GM23338 (cell line): ENCODE results near the gene KRTAP5-4. TPM values are rescaled to one million over a fixed set of nuclear protein-coding genes. Genes with fewer than 3 reads are reported as not detected.

Experiments
- ATAC-seq: fragments of 200-7000 bp; cut with Tn5 transposase; 3 replicates; pipeline ENCODE4 v1.9.1; 2020
- DNase-seq: peaks from one replicate; pipeline ENCODE4 v3.0.0-alpha.2; 2015; ENCODE audit warnings: low spot score
- H2AFZ ChIP-seq: fragments of 200-600 bp; sonication (generic); 2 replicates; pipeline ENCODE4 v1.8.0; 2016; ENCODE audit warnings: antibody characterized with exemption, mild to moderate bottlenecking, moderate library complexity
- H3F3A ChIP-seq: fragments of 200-600 bp; sonication (generic); replicated peaks from 2 replicates; pipeline ENCODE4 v1.8.0; 2017; ENCODE audit warnings: antibody characterized with exemption, mixed run types, low read depth
- H3K27ac ChIP-seq: fragments of 200-600 bp; sonication (generic); 2 replicates; pipeline ENCODE4 v1.6.1; 2016; ENCODE audit warnings: low read depth
- H3K27me3 ChIP-seq: fragments of 200-600 bp; sonication (generic); 2 replicates; pipeline ENCODE4 v1.8.0; 2016; ENCODE audit warnings: mild to moderate bottlenecking, mixed run types, moderate library complexity; ENCODE audit not compliant: insufficient read depth
- H3K36me3 ChIP-seq: fragments of 200-600 bp; sonication (generic); 2 replicates; pipeline ENCODE4 v1.8.0; 2016; ENCODE audit warnings: mild to moderate bottlenecking; ENCODE audit not compliant: insufficient read depth
- H3K4me1 ChIP-seq: fragments of 200-600 bp; sonication (generic); 2 replicates; pipeline ENCODE4 v1.8.0; 2016; ENCODE audit warnings: mild to moderate bottlenecking, moderate library complexity; ENCODE audit not compliant: insufficient read depth
- H3K4me2 ChIP-seq: fragments of 200-600 bp; sonication (generic); 2 replicates; pipeline ENCODE4 v1.7.1; 2017; ENCODE audit warnings: mixed run types
- H3K4me3 ChIP-seq: fragments of 200-600 bp; sonication (generic); 2 replicates; pipeline ENCODE4 v1.6.1; 2016; ENCODE audit warnings: mixed run types
- H3K79me2 ChIP-seq: fragments of 200-600 bp; sonication (generic); replicated peaks from 2 replicates; pipeline ENCODE4 v1.8.0; 2017; ENCODE audit warnings: mild to moderate bottlenecking; ENCODE audit not compliant: insufficient read depth
- H3K9me2 ChIP-seq: fragments of 200-600 bp; sonication (generic); 2 replicates; pipeline ENCODE4 v1.8.0; 2017; ENCODE audit not compliant: insufficient read depth
- H4K20me1 ChIP-seq: fragments of 200-600 bp; sonication (generic); replicated peaks from 2 replicates; pipeline ENCODE4 v1.8.0; 2017; ENCODE audit warnings: mild to moderate bottlenecking; ENCODE audit not compliant: insufficient read depth
- H3K27ac Mint-ChIP-seq: 2 replicates; pipeline ENCODE4 v1.8.0; 2020; ENCODE audit warnings: inconsistent platforms, mild to moderate bottlenecking, moderate library complexity, mixed read lengths
- H3K27me3 Mint-ChIP-seq: 3 replicates; pipeline ENCODE4 v1.8.0; 2022; ENCODE audit warnings: low read depth, mild to moderate bottlenecking, moderate library complexity, mixed read lengths, inconsistent platforms; ENCODE audit not compliant: insufficient read depth, poor library complexity
- H3K36me3 Mint-ChIP-seq: 3 replicates; pipeline ENCODE4 v1.8.0; 2021; ENCODE audit warnings: low read depth, mild to moderate bottlenecking, inconsistent platforms, moderate library complexity, mixed read lengths
- H3K4me1 Mint-ChIP-seq: 3 replicates; pipeline ENCODE4 v1.8.0; 2020; ENCODE audit warnings: mild to moderate bottlenecking, inconsistent platforms, mixed read lengths
- H3K4me3 Mint-ChIP-seq: 3 replicates; pipeline ENCODE4 v1.8.0; 2021; ENCODE audit warnings: moderate library complexity, mild to moderate bottlenecking, inconsistent platforms, mixed read lengths
- H3K9me3 Mint-ChIP-seq: 3 replicates; pipeline ENCODE4 v1.8.0; 2020; ENCODE audit warnings: moderate library complexity, mild to moderate bottlenecking, inconsistent platforms, mixed read lengths
- CREB1 ChIP-seq: fragments of 250-450 bp; sonication (Bioruptor Pico); IDR thresholded peaks from 2 replicates; pipeline ENCODE4 v1.5.0; 2020; ENCODE audit warnings: low read depth, mild to moderate bottlenecking, moderate library complexity
- EZH2 ChIP-seq: fragments of 200-600 bp; sonication (generic); IDR thresholded peaks from one replicate; pipeline ENCODE4 v1.8.0; 2017; ENCODE audit warnings: antibody characterized with exemption, mild to moderate bottlenecking, low read depth; ENCODE audit not compliant: unreplicated experiment
- EZH2phosphoT487 ChIP-seq: fragments of 200-600 bp; sonication (generic); IDR thresholded peaks from one replicate; pipeline ENCODE4 v1.8.1; 2018; ENCODE audit warnings: antibody characterized with exemption; ENCODE audit not compliant: unreplicated experiment
- JUNB ChIP-seq: IDR thresholded peaks from one replicate; pipeline ENCODE4 v1.6.1; 2016; ENCODE audit warnings: antibody characterized with exemption; ENCODE audit not compliant: unreplicated experiment
- NANOG ChIP-seq: IDR thresholded peaks from 2 replicates; pipeline ENCODE4 v1.6.1; 2016; ENCODE audit warnings: antibody characterized with exemption, borderline replicate concordance
- POLR2AphosphoS5 ChIP-seq: IDR thresholded peaks from 2 replicates; pipeline ENCODE4 v1.6.1; 2016; ENCODE audit warnings: antibody characterized with exemption, low read depth
- STAT1 ChIP-seq: IDR thresholded peaks from one replicate; pipeline ENCODE4 v1.6.1; 2016; ENCODE audit warnings: antibody characterized with exemption; ENCODE audit not compliant: unreplicated experiment
- ZNF114 ChIP-seq: fragments of 250-450 bp; sonication (Bioruptor Pico); IDR thresholded peaks from 2 replicates; pipeline ENCODE4 v1.5.0; 2020; ENCODE audit warnings: mild to moderate bottlenecking, moderate library complexity
- ZNF331 ChIP-seq: fragments of 250-450 bp; sonication (Bioruptor Pico); IDR thresholded peaks from 2 replicates; pipeline ENCODE4 v1.5.0; 2020; ENCODE audit warnings: low read depth, mild to moderate bottlenecking, moderate library complexity
- polyA plus RNA-seq: library from polyadenylated mRNA; unstranded; fragments of >200 nt; fragmentation: Nextera tagmentation; extraction: Ambion mirVana; gene quantifications from 2 replicates; pipeline ENCODE4 v1.2.1, GENCODE V29; 2016
- total RNA-seq: library from RNA; depleted of rRNA; stranded (reverse); fragments of >200 nt; shearing (Covaris generic); gene quantifications from 2 replicates; pipeline ENCODE4 v1.2.3, GENCODE V29; 2014
- TF ChIP-seq, protein P1 (sequence below): IDR thresholded peaks from one replicate; pipeline ENCODE4 v1.6.1; 2018; ENCODE audit warnings: antibody characterized with exemption; ENCODE audit not compliant: unreplicated experiment
- TF ChIP-seq, protein P2 (sequence below): IDR thresholded peaks from 2 replicates; pipeline ENCODE4 v1.6.1; 2016; ENCODE audit warnings: antibody characterized with exemption
- TF ChIP-seq, protein P3 (sequence below), 2 experiments: fragments of 200-600 bp in 1 of 2; sonication (generic) in 1 of 2; conservative IDR thresholded peaks; 2 replicates each; pipeline versions ENCODE4 v1.5.1 to v1.6.1; 2016 to 2017; ENCODE audit warnings: antibody characterized with exemption in 2 of 2, low read depth in 2 of 2, mild to moderate bottlenecking in 2 of 2, moderate library complexity in 1 of 2
- TF ChIP-seq, protein P4 (sequence below): fragments of 250-450 bp; sonication (Bioruptor Pico); IDR thresholded peaks from 2 replicates; pipeline ENCODE4 v1.5.0; 2020; ENCODE audit warnings: mild to moderate bottlenecking, moderate library complexity

Gene KRTAP5-4
- total and polyA plus RNA-seq, 2 experiments from 2014 or later, result not detected

DNA sequence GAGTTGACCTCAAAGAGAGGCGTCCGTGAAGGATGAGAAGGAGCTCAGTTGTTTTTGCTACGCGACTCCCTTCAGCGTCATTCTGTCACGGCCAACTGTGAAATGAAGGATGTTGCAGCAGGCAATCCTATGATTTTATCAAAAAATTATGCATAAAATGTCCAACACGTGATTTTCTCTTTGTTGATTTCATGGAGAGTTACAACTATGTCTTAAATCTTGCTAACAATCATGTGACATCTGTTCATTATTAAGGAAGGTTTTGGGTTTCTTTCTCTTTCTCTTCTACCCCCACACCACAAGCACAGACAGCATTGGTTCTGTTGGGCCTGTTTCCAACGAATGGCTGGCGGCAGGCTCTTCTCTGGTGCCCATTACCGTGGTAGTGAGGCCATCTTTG is 3.7 kb downstream of the KRTAP5-4 start:
- Mint-ChIP-seq H3K4me3 (no peak overlapping the region), H3K4me1 (no peaks in the 10 kb centered on the region), H3K27me3 (peaks cover 5% of the 10 kb centered on the region), H3K36me3 (0 out of 3 replicates have a peak, but pooled peaks cover 2% of the 10 kb centered on the region), H3K9me3 (peaks cover 11% of the 10 kb centered on the region), H3K27ac (no peak overlapping the region)
- TF ChIP-seq NANOG (no peak), EZH2phosphoT487 (no peak), POLR2AphosphoS5 (no peak), JUNB (no peak), CREB1 (no peak), EZH2 (no peak), ZNF331 (CRISPR knock-in tag) (no peak), STAT1 (no peak), ZNF114 (CRISPR knock-in tag) (no peak)
- TF ChIP-seq, protein P1, sequence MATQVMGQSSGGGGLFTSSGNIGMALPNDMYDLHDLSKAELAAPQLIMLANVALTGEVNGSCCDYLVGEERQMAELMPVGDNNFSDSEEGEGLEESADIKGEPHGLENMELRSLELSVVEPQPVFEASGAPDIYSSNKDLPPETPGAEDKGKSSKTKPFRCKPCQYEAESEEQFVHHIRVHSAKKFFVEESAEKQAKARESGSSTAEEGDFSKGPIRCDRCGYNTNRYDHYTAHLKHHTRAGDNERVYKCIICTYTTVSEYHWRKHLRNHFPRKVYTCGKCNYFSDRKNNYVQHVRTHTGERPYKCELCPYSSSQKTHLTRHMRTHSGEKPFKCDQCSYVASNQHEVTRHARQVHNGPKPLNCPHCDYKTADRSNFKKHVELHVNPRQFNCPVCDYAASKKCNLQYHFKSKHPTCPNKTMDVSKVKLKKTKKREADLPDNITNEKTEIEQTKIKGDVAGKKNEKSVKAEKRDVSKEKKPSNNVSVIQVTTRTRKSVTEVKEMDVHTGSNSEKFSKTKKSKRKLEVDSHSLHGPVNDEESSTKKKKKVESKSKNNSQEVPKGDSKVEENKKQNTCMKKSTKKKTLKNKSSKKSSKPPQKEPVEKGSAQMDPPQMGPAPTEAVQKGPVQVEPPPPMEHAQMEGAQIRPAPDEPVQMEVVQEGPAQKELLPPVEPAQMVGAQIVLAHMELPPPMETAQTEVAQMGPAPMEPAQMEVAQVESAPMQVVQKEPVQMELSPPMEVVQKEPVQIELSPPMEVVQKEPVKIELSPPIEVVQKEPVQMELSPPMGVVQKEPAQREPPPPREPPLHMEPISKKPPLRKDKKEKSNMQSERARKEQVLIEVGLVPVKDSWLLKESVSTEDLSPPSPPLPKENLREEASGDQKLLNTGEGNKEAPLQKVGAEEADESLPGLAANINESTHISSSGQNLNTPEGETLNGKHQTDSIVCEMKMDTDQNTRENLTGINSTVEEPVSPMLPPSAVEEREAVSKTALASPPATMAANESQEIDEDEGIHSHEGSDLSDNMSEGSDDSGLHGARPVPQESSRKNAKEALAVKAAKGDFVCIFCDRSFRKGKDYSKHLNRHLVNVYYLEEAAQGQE, result no peak
- TF ChIP-seq, protein P2, sequence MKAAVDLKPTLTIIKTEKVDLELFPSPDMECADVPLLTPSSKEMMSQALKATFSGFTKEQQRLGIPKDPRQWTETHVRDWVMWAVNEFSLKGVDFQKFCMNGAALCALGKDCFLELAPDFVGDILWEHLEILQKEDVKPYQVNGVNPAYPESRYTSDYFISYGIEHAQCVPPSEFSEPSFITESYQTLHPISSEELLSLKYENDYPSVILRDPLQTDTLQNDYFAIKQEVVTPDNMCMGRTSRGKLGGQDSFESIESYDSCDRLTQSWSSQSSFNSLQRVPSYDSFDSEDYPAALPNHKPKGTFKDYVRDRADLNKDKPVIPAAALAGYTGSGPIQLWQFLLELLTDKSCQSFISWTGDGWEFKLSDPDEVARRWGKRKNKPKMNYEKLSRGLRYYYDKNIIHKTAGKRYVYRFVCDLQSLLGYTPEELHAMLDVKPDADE, result no peak
- TF ChIP-seq, protein P3, sequence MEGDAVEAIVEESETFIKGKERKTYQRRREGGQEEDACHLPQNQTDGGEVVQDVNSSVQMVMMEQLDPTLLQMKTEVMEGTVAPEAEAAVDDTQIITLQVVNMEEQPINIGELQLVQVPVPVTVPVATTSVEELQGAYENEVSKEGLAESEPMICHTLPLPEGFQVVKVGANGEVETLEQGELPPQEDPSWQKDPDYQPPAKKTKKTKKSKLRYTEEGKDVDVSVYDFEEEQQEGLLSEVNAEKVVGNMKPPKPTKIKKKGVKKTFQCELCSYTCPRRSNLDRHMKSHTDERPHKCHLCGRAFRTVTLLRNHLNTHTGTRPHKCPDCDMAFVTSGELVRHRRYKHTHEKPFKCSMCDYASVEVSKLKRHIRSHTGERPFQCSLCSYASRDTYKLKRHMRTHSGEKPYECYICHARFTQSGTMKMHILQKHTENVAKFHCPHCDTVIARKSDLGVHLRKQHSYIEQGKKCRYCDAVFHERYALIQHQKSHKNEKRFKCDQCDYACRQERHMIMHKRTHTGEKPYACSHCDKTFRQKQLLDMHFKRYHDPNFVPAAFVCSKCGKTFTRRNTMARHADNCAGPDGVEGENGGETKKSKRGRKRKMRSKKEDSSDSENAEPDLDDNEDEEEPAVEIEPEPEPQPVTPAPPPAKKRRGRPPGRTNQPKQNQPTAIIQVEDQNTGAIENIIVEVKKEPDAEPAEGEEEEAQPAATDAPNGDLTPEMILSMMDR (conservative IDR thresholded peaks at IDR 0.05; ENCODE audit: low read depth in 2 of 2), result no peak
- TF ChIP-seq, protein P4, sequence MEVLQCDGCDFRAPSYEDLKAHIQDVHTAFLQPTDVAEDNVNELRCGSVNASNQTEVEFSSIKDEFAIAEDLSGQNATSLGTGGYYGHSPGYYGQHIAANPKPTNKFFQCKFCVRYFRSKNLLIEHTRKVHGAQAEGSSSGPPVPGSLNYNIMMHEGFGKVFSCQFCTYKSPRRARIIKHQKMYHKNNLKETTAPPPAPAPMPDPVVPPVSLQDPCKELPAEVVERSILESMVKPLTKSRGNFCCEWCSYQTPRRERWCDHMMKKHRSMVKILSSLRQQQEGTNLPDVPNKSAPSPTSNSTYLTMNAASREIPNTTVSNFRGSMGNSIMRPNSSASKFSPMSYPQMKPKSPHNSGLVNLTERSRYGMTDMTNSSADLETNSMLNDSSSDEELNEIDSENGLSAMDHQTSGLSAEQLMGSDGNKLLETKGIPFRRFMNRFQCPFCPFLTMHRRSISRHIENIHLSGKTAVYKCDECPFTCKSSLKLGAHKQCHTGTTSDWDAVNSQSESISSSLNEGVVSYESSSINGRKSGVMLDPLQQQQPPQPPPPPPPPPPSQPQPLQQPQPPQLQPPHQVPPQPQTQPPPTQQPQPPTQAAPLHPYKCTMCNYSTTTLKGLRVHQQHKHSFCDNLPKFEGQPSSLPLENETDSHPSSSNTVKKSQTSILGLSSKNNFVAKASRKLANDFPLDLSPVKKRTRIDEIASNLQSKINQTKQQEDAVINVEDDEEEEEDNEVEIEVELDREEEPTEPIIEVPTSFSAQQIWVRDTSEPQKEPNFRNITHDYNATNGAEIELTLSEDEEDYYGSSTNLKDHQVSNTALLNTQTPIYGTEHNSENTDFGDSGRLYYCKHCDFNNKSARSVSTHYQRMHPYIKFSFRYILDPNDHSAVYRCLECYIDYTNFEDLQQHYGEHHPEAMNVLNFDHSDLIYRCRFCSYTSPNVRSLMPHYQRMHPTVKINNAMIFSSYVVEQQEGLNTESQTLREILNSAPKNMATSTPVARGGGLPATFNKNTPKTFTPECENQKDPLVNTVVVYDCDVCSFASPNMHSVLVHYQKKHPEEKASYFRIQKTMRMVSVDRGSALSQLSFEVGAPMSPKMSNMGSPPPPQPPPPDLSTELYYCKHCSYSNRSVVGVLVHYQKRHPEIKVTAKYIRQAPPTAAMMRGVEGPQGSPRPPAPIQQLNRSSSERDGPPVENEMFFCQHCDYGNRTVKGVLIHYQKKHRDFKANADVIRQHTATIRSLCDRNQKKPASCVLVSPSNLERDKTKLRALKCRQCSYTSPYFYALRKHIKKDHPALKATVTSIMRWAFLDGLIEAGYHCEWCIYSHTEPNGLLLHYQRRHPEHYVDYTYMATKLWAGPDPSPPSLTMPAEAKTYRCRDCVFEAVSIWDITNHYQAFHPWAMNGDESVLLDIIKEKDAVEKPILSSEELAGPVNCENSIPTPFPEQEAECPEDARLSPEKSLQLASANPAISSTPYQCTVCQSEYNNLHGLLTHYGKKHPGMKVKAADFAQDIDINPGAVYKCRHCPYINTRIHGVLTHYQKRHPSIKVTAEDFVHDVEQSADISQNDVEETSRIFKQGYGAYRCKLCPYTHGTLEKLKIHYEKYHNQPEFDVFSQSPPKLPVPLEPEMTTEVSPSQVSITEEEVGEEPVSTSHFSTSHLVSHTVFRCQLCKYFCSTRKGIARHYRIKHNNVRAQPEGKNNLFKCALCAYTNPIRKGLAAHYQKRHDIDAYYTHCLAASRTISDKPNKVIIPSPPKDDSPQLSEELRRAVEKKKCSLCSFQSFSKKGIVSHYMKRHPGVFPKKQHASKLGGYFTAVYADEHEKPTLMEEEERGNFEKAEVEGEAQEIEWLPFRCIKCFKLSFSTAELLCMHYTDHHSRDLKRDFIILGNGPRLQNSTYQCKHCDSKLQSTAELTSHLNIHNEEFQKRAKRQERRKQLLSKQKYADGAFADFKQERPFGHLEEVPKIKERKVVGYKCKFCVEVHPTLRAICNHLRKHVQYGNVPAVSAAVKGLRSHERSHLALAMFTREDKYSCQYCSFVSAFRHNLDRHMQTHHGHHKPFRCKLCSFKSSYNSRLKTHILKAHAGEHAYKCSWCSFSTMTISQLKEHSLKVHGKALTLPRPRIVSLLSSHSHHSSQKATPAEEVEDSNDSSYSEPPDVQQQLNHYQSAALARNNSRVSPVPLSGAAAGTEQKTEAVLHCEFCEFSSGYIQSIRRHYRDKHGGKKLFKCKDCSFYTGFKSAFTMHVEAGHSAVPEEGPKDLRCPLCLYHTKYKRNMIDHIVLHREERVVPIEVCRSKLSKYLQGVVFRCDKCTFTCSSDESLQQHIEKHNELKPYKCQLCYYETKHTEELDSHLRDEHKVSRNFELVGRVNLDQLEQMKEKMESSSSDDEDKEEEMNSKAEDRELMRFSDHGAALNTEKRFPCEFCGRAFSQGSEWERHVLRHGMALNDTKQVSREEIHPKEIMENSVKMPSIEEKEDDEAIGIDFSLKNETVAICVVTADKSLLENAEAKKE (CRISPR knock-in tag), result no peak
- Histone ChIP-seq H3K4me3 (no peak overlapping the region), H3K36me3 (no peaks in the 10 kb centered on the region), H3K4me2 (no peak overlapping the region), H4K20me1 (no peaks in the 10 kb centered on the region), H3K27me3 (no peaks in the 10 kb centered on the region), H3K9me2 (no peaks in the 10 kb centered on the region; the same call in 1 of the 2 replicates), H3K27ac (no peak overlapping the region), H3F3A (no peaks in the 10 kb centered on the region), H3K79me2 (no peaks in the 10 kb centered on the region), H2AFZ (no peak overlapping the region), H3K4me1 (no peaks in the 10 kb centered on the region)
- ATAC-seq (no peak), DNase-seq (no peak)
